Fibroblast of villous mesenchyme (primary cell): ENCODE results near the gene AFTPH. TPM values are rescaled to one million over a fixed set of nuclear protein-coding genes. Genes with fewer than 3 reads are reported as not detected.

ENCODE experiments used
- DNase-seq: peaks from one replicate; pipeline ENCODE4 v3.0.0-alpha.2; 2010; ENCODE audit warnings: low read depth
- H3K4me3 ChIP-seq: 2 replicates; pipeline ENCODE4 v1.5.1; 2011; ENCODE audit warnings: low read depth, mild to moderate bottlenecking, low read length
- CTCF ChIP-seq: IDR thresholded peaks from 2 replicates; pipeline ENCODE4 v1.5.1; 2012; ENCODE audit warnings: low read depth, mild to moderate bottlenecking, low read length; ENCODE audit not compliant: insufficient read depth
- total RNA-seq: library from RNA; depleted of rRNA; stranded (reverse); fragments of >200 nt; gene quantifications from 2 replicates; pipeline ENCODE4 v1.2.3, GENCODE V29; 2012

Gene AFTPH
- total RNA-seq, 1 donor: 40.2 TPM

DNA sequence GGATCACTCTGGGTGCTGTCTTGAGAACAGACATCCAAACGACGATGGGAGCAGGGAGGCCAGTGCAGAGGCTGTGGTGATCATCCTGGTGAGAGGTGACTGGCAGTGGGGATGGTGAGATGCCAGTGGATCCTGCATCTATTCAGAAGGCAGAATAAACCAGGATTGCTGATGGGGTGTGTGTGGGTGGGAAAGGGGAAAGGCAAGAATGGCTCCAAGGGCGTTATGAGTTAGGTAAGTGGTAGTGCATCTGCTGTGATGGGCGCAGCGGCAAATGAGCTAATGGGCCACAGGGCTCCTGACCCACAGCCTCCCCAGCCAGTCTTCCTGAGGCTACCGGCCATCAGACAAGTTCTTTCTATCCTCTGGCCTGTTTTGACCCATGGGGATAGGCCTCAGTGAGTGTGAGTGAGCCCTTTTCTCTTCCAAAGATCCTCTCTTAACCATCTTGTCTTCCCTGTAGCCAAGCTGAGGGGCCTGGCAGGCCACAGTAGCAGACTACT lies 100.0 kb downstream of the AFTPH start:
- no peak for TF ChIP-seq CTCF
- no peak overlapping the region for H3K4me3 ChIP-seq
- DNase-seq: no peak

DNA sequence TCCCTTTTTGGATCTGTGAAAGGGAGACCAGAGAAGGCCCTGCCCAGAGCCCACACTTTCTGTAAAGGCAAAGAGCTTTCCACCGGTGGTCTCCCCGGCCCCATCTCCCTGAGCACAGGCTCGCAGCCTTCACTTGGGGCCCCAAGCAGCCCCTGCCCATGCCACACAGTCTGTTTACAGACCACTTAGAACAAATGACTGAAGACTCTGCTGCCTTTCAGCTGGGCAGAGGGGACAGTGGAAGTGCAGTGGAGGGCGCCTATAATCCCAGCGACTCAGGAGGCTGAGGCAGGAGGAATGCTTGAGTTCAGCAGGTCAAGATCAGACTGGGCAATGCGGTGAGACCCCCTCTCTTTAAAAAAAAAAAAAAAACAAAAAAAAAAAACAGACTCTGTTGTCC lies 100.7 kb downstream of the AFTPH start:
- no peak for DNase-seq
- no peak for TF ChIP-seq CTCF
- no peak overlapping the region for H3K4me3 ChIP-seq

DNA sequence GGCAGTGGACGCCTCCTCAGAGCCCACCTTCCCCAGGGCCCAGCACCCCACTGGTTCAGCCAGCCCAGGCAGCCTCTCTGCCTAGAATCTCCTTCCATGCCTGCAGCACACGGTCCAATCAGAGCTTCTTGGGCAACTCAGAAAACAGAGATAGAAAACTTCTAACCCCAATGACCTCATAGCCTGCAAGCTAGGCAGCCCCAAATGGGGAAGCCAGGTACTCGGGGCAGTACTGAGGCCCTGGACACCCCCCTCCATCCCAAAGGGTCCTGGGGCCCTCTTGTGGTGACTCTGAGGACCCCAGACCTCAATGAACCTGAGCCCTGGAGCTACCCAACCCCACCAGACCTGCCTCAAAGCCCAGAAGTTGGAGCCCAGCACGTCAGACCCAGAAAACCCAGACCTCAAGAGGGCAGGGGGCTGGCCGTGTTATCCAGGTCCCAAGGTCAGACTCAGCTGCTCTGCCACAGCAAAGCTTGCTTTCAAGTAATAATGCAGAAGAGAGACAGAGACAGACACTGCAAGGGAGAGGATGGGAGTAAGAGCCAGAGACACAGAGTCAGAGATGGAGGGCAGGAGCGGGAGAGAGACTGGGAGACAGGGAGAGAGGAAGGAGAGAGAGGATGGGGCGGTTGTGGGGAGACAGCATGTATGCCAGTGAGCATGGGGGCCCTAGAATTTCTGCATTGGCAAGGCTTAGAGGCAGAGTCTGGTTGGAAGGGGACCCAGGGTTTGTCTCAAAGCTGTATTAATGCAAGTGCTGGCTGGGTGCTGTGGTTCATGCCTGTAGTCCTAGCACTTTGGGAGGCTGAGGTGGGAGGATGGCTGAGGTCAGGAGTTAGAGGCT lies 101.4 kb downstream of the AFTPH start:
- DNase-seq: no peak
- TF ChIP-seq CTCF: no peak
- H3K4me3 ChIP-seq: no peak overlapping the region

- H3K4me3 ChIP-seq: no peak overlapping the region
- TF ChIP-seq CTCF: no peak
- no peak for DNase-seq
These were observed 102.2 kb downstream of the AFTPH start for GRCh38 chr2:64626146-64626809.

DNA sequence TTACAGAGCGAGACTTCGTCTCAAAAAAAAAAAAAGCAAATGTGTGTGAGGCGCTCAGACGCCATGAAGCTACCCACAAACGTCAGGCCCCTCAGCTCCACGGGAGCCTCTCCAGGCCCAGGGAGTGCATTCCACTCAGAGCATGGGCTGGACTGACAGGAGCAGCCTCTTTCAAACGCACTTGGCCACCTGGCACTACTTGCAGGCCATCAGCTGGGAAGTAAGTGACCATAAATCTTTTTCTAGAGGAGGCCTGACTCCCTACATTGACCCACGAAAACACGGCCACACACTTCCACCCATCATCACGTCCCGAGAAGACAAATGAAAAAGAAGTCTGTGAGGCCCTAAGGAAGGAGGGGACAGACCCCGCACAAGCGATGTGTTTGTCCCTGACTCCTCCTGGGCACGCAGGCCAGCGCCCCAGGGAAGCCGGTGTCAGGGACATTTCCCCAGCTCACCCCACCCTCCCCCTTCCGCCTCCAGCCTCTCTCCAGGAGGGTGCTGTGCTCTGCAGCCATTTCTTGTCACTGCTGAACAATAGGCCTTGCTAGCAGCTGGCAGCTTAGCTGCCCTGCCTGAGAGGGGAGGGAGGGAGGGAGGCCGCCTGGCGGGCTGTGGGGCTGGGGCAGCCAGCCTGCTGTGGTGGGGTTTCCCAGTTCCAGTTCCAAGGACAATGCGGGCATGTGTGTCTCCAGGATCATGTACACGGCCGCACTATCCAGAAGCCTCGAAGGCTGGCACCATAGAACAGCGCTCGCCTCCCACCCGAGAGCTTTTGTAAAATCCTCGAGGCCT lies 103.0 kb downstream of the AFTPH start:
- no peak for TF ChIP-seq CTCF

More for the DNA sequence above, 103.0 kb downstream of the AFTPH start:
- H3K4me3 ChIP-seq: no peak overlapping the region
- DNase-seq: no peak
